ENCODE results near the gene RTEL1. TPM values are rescaled to one million over a fixed set of nuclear protein-coding genes. Genes with fewer than 3 reads are reported as not detected.

RTEL1 gene, protein sequence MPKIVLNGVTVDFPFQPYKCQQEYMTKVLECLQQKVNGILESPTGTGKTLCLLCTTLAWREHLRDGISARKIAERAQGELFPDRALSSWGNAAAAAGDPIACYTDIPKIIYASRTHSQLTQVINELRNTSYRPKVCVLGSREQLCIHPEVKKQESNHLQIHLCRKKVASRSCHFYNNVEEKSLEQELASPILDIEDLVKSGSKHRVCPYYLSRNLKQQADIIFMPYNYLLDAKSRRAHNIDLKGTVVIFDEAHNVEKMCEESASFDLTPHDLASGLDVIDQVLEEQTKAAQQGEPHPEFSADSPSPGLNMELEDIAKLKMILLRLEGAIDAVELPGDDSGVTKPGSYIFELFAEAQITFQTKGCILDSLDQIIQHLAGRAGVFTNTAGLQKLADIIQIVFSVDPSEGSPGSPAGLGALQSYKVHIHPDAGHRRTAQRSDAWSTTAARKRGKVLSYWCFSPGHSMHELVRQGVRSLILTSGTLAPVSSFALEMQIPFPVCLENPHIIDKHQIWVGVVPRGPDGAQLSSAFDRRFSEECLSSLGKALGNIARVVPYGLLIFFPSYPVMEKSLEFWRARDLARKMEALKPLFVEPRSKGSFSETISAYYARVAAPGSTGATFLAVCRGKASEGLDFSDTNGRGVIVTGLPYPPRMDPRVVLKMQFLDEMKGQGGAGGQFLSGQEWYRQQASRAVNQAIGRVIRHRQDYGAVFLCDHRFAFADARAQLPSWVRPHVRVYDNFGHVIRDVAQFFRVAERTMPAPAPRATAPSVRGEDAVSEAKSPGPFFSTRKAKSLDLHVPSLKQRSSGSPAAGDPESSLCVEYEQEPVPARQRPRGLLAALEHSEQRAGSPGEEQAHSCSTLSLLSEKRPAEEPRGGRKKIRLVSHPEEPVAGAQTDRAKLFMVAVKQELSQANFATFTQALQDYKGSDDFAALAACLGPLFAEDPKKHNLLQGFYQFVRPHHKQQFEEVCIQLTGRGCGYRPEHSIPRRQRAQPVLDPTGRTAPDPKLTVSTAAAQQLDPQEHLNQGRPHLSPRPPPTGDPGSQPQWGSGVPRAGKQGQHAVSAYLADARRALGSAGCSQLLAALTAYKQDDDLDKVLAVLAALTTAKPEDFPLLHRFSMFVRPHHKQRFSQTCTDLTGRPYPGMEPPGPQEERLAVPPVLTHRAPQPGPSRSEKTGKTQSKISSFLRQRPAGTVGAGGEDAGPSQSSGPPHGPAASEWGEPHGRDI (N-terminal part only)
- polyA plus RNA-seq (2013, experiment 1 of 2), result 15.8 TPM
- 14.6 TPM for polyA plus RNA-seq (2013, experiment 2 of 2)

DNA sequence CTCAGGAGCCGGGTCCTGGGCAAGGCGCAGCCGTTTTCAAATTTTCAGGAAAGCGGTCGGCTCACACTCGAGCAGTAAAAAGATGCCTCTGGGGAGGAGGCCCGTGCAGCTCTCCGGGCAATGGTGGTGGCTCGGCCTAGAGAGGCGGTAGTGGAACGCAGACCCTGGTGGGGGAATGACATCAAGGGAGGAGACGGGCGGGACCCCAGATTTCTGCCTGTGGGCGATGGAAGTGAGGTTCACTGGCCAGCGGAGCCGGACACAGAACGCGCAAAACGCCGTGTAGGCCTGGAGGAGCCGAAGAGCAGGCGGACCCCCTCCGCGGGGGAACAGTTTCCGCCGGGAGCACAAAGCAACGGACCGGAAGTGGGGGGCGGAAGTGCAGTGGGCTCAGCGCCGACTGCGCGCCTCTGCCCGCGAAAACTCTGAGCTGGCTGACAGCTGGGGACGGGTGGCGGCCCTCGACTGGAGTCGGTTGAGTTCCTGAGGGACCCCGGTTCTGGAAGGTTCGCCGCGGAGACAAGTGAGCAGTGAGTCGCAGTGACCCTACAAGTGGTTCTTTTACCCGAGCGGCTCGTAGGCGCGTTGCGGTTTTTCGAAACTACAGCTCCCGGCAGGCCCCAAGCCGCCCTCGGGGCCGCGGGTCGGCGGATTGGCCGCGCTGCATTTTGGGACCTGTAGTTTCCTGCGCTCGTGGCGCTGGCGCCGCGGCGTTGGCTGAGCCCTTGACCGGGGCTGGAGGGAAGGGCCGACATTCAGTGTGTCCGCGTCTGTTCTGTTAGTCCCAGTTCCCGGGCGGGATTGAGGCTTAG lies at the start of gene RTEL1:
RTEL1 (plus strand) TSS at position 376 of the 812 bp plus-strand sequence. CDS start 1,091 bp downstream, outside the sequence.
- no peak within 1 kb of the TSS for H2AK5ac ChIP-seq (ENCODE audit: low read length)
- H4K8ac ChIP-seq (ENCODE audit: low read depth, low read length), result no peak within 1 kb of the TSS
- H3K9ac ChIP-seq (ENCODE audit: low read length), result peak within 1 kb of the TSS; percentile 88
- H3K27me3 ChIP-seq (ENCODE audit: insufficient read depth, low read length, poor library complexity), result no peaks in the 10 kb centered on the region
- H2BK5ac ChIP-seq (ENCODE audit: low read length), result no peak within 1 kb of the TSS
- H2BK15ac ChIP-seq (replicated peaks; ENCODE audit: low read depth), result no peak within 1 kb of the TSS
- H3K4me1 ChIP-seq (ENCODE audit: control insufficient read depth, low read depth, low read length), result peaks cover 5% of the 10 kb centered on the region
- no peak within 1 kb of the TSS for H3K4ac ChIP-seq (ENCODE audit: low read depth, low read length)
- no peaks in the 10 kb centered on the region for H3K79me2 ChIP-seq (ENCODE audit: control insufficient read depth, insufficient read depth, low read length)
- H3K23ac ChIP-seq (ENCODE audit: low read length), result no peak within 1 kb of the TSS
- H3K27ac ChIP-seq (ENCODE audit: low read depth, low read length), result no peak within 1 kb of the TSS
- no peak within 1 kb of the TSS for H3K18ac ChIP-seq (ENCODE audit: low read length)
- peak within 1 kb of the TSS; percentile 97 for H3K56ac ChIP-seq (ENCODE audit: low read length)
- no CpG with 5 or more reads among the region's 73 CpGs for WGBS (ENCODE audit: extremely low coverage, insufficient coverage, low lambda C conversion rate)
- H2BK120ac ChIP-seq (ENCODE audit: low read depth, low read length), result no peak within 1 kb of the TSS
- H4K5ac ChIP-seq (ENCODE audit: low read length), result peak within 1 kb of the TSS; percentile 47
- H3K36me3 ChIP-seq (ENCODE audit: control insufficient read depth, insufficient read depth, low read length), result peaks cover 2% of the 10 kb centered on the region
- H3K4me3 ChIP-seq (ENCODE audit: low read length), result peak within 1 kb of the TSS; percentile 98
- peaks cover 7% of the 10 kb centered on the region for H3K79me1 ChIP-seq (ENCODE audit: low read length)
- peak; percentile 95 for DNase-seq
- peak within 1 kb of the TSS; percentile 93 for H3K4me2 ChIP-seq (ENCODE audit: low read length)

- Histone ChIP-seq H4K8ac (ENCODE audit: low read depth, low read length) (no peak overlapping the region), H3K27ac (ENCODE audit: low read depth, low read length) (no peak overlapping the region), H3K79me2 (ENCODE audit: control insufficient read depth, insufficient read depth, low read length) (no peaks in the 10 kb centered on the region), H2AK5ac (ENCODE audit: low read length) (no peak overlapping the region), H2BK5ac (ENCODE audit: low read length) (no peak overlapping the region), H3K4ac (ENCODE audit: low read depth, low read length) (no peak overlapping the region), H2BK120ac (ENCODE audit: low read depth, low read length) (no peak overlapping the region), H3K4me1 (ENCODE audit: control insufficient read depth, low read depth, low read length) (no peaks in the 10 kb centered on the region), H3K23ac (ENCODE audit: low read length) (no peak overlapping the region), H3K18ac (ENCODE audit: low read length) (no peak overlapping the region), H3K4me3 (ENCODE audit: low read length) (no peak overlapping the region), H3K27me3 (ENCODE audit: insufficient read depth, low read length, poor library complexity) (no peaks in the 10 kb centered on the region), H3K56ac (ENCODE audit: low read length) (no peak overlapping the region), H2BK15ac (replicated peaks; ENCODE audit: low read depth) (no peak overlapping the region), H3K4me2 (ENCODE audit: low read length) (no peak overlapping the region), H3K9ac (ENCODE audit: low read length) (no peak overlapping the region), H3K36me3 (ENCODE audit: control insufficient read depth, insufficient read depth, low read length) (peaks cover 2% of the 10 kb centered on the region), H4K5ac (ENCODE audit: low read length) (no peak overlapping the region), H3K79me1 (ENCODE audit: low read length) (peaks cover 6% of the 10 kb centered on the region)
- DNase-seq, result no peak
- WGBS (ENCODE audit: extremely low coverage, insufficient coverage, low lambda C conversion rate), result no CpG with 5 or more reads among the region's 17 CpGs
These were observed 47.3 kb upstream of the RTEL1 start for GRCh38 chr20:63610581-63611435.

DNA sequence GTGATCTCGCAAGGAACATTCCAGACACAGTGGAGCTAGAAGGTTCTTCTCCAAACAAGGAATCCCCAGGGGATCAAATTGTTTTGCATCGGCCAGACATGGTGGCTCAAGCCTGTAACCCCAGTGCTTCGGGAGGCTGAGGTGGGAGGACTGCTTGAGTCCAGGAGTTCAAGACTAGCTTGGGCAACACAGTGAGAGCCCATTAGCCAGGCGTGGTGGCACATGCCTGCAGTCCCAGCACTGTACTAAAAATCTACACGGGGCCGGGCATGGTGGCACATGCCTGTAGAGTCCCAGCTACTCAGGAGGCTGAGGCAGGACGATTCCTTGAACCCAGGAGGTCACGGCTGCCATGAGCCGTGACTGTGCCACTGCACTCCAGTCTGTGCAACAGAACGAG lies 46.5 kb upstream of the RTEL1 start:
- no peaks in the 10 kb centered on the region for H3K4me1 ChIP-seq (ENCODE audit: control insufficient read depth, low read depth, low read length)
- no peak overlapping the region for H3K4me2 ChIP-seq (ENCODE audit: low read length)
- H2AK5ac ChIP-seq (ENCODE audit: low read length), result no peak overlapping the region
- H3K79me2 ChIP-seq (ENCODE audit: control insufficient read depth, insufficient read depth, low read length), result no peaks in the 10 kb centered on the region
- peaks cover 6% of the 10 kb centered on the region for H3K79me1 ChIP-seq (ENCODE audit: low read length)
- H3K9ac ChIP-seq (ENCODE audit: low read length), result no peak overlapping the region
- H3K4me3 ChIP-seq (ENCODE audit: low read length), result no peak overlapping the region
- no CpG with 5 or more reads among the region's 10 CpGs for WGBS (ENCODE audit: extremely low coverage, insufficient coverage, low lambda C conversion rate)
- no peak overlapping the region for H3K27ac ChIP-seq (ENCODE audit: low read depth, low read length)
- H2BK5ac ChIP-seq (ENCODE audit: low read length), result no peak overlapping the region
- DNase-seq, result no peak
- H3K27me3 ChIP-seq (ENCODE audit: insufficient read depth, low read length, poor library complexity), result no peaks in the 10 kb centered on the region
- no peak overlapping the region for H2BK15ac ChIP-seq (replicated peaks; ENCODE audit: low read depth)
- H3K4ac ChIP-seq (ENCODE audit: low read depth, low read length), result no peak overlapping the region
- H2BK120ac ChIP-seq (ENCODE audit: low read depth, low read length), result no peak overlapping the region
- no peak overlapping the region for H4K8ac ChIP-seq (ENCODE audit: low read depth, low read length)
- no peak overlapping the region for H3K56ac ChIP-seq (ENCODE audit: low read length)
- H3K23ac ChIP-seq (ENCODE audit: low read length), result no peak overlapping the region
- no peak overlapping the region for H4K5ac ChIP-seq (ENCODE audit: low read length)
- no peak overlapping the region for H3K18ac ChIP-seq (ENCODE audit: low read length)
- peaks cover 2% of the 10 kb centered on the region for H3K36me3 ChIP-seq (ENCODE audit: control insufficient read depth, insufficient read depth, low read length)

GRCh38 chr20:63612276-63612931 lies 45.7 kb upstream of the RTEL1 start:
- no peak overlapping the region for H2AK5ac ChIP-seq (ENCODE audit: low read length)
- H3K4ac ChIP-seq (ENCODE audit: low read depth, low read length), result no peak overlapping the region
- no peaks in the 10 kb centered on the region for H3K27me3 ChIP-seq (ENCODE audit: insufficient read depth, low read length, poor library complexity)
- H3K9ac ChIP-seq (ENCODE audit: low read length), result no peak overlapping the region
- H3K27ac ChIP-seq (ENCODE audit: low read depth, low read length), result no peak overlapping the region
- peaks cover 6% of the 10 kb centered on the region for H3K79me1 ChIP-seq (ENCODE audit: low read length)
- H3K4me3 ChIP-seq (ENCODE audit: low read length), result no peak overlapping the region
- H2BK15ac ChIP-seq (replicated peaks; ENCODE audit: low read depth), result no peak overlapping the region
- H3K79me2 ChIP-seq (ENCODE audit: control insufficient read depth, insufficient read depth, low read length), result no peaks in the 10 kb centered on the region
- H4K5ac ChIP-seq (ENCODE audit: low read length), result no peak overlapping the region
- H4K8ac ChIP-seq (ENCODE audit: low read depth, low read length), result no peak overlapping the region
- H3K4me1 ChIP-seq (ENCODE audit: control insufficient read depth, low read depth, low read length), result no peaks in the 10 kb centered on the region
- WGBS (ENCODE audit: extremely low coverage, insufficient coverage, low lambda C conversion rate), result no CpG with 5 or more reads among the region's 20 CpGs
- H3K56ac ChIP-seq (ENCODE audit: low read length), result no peak overlapping the region
- no peak overlapping the region for H3K4me2 ChIP-seq (ENCODE audit: low read length)
- H2BK5ac ChIP-seq (ENCODE audit: low read length), result no peak overlapping the region
- H3K23ac ChIP-seq (ENCODE audit: low read length), result no peak overlapping the region
- peaks cover 2% of the 10 kb centered on the region for H3K36me3 ChIP-seq (ENCODE audit: control insufficient read depth, insufficient read depth, low read length)
- no peak overlapping the region for H3K18ac ChIP-seq (ENCODE audit: low read length)
- H2BK120ac ChIP-seq (ENCODE audit: low read depth, low read length), result no peak overlapping the region
- DNase-seq, result no peak

Measured in mesendoderm (in vitro differentiated cells).